HG03520 (cell line): Measurements from ENCODE around the gene PLEK2.
"Not testable (repeated sequence)": the region's sequence is repeated elsewhere in the genome, so short reads cannot be mapped to it uniquely, and the experiment has no call there.

Experiments
- ATAC-seq: cut with Tn5 transposase; IDR thresholded peaks from one replicate; pipeline ENCODE4 v1.9.1; 2021; ENCODE audit warnings: mild to moderate bottlenecking, moderate library complexity; ENCODE audit not compliant: unreplicated experiment

The PLEK2 gene

GRCh38 chr14:67360470-67361206, 51.3 kb downstream of the PLEK2 start:
- ATAC-seq = peak; percentile 13

GRCh38 chr14:67359775-67360469, 52.0 kb downstream of the PLEK2 start, which contains the start of the genes ATP6V1D and EIF2S1:
Gene ATP6V1D, minus strand, starts transcription at chr14:67359804. Its CDS starts 106 bp downstream, at chr14:67359698.
Gene EIF2S1, plus strand, starts transcription at chr14:67360328. Its CDS starts 4,440 bp downstream, at chr14:67364768.
- peak; percentile 89 for ATAC-seq

GRCh38 chr14:67358924-67359774, 52.8 kb downstream of the PLEK2 start:
- ATAC-seq = no peak

GRCh38 chr14:67357969-67358354, 54.0 kb downstream of the PLEK2 start:
- ATAC-seq = no peak

- no peak for ATAC-seq
Observed at GRCh38 chr14:67357186-67357968, 54.6 kb downstream of the PLEK2 start.

- ATAC-seq = no peak
Observed at GRCh38 chr14:67352055-67352454, 59.9 kb downstream of the PLEK2 start.

GRCh38 chr14:67345583-67345982, 66.4 kb downstream of the PLEK2 start:
- no peak for ATAC-seq

GRCh38 chr14:67343601-67344230, 68.2 kb downstream of the PLEK2 start:
- no peak for ATAC-seq

GRCh38 chr14:67341231-67341630, 70.7 kb downstream of the PLEK2 start:
- ATAC-seq = not testable (repeated sequence)
